ENCODE data around the gene VWA1.
"Not testable (repeated sequence)": the region's sequence is repeated elsewhere in the genome, so short reads cannot be mapped to it uniquely, and the experiment has no call there.

The VWA1 gene

GRCh38 chr1:1437033-1437903 lies 1.8 kb downstream of the VWA1 start:
- no peak for DNase-seq (ENCODE audit: low read depth)

GRCh38 chr1:1437904-1438376 lies 2.5 kb downstream of the VWA1 start:
- DNase-seq (ENCODE audit: low read depth), result peak; percentile 47

GRCh38 chr1:1438531-1439381 lies 3.3 kb downstream of the VWA1 start:
- no peak for DNase-seq (ENCODE audit: low read depth)

- DNase-seq (ENCODE audit: low read depth), result no peak
Observed at GRCh38 chr1:1439546-1440261, 4.2 kb downstream of the VWA1 start.

GRCh38 chr1:1440262-1441001 lies 4.9 kb downstream of the VWA1 start:
- DNase-seq (ENCODE audit: low read depth), result no peak

GRCh38 chr1:1441002-1441888 lies 5.8 kb downstream of the VWA1 start:
- DNase-seq (ENCODE audit: low read depth), result peak; percentile 42

- DNase-seq (ENCODE audit: low read depth), result no peak
Observed at GRCh38 chr1:1442069-1442770, 6.7 kb downstream of the VWA1 start.

- DNase-seq (ENCODE audit: low read depth), result not testable (repeated sequence)
Observed at GRCh38 chr1:1446631-1447030, 11.1 kb downstream of the VWA1 start.

- no peak for DNase-seq (ENCODE audit: low read depth)
Observed at GRCh38 chr1:1449099-1449739, 13.7 kb downstream of the VWA1 start, which contains the start of gene ATAD3C. Gene ATAD3C (plus strand): TSS chr1:1449689. CDS start chr1:1450684, 995 bp downstream.

GRCh38 chr1:1450616-1451015 lies 15.1 kb downstream of the VWA1 start:
- not testable (repeated sequence) for DNase-seq (ENCODE audit: low read depth)

GRCh38 chr1:1451696-1452364 lies 16.3 kb downstream of the VWA1 start:
- no peak for DNase-seq (ENCODE audit: low read depth)

- not testable (repeated sequence) for DNase-seq (ENCODE audit: low read depth)
Observed at GRCh38 chr1:1452365-1452739, 16.9 kb downstream of the VWA1 start.

- DNase-seq (ENCODE audit: low read depth), result no peak
Observed at GRCh38 chr1:1452882-1453281, 17.4 kb downstream of the VWA1 start.

GRCh38 chr1:1454286-1455056 lies 19.0 kb downstream of the VWA1 start:
- not testable (repeated sequence) for DNase-seq (ENCODE audit: low read depth)

GRCh38 chr1:1455366-1455884 lies 19.9 kb downstream of the VWA1 start:
- DNase-seq (ENCODE audit: low read depth), result no peak

GRCh38 chr1:1455934-1456333 lies 20.4 kb downstream of the VWA1 start:
- not testable (repeated sequence) for DNase-seq (ENCODE audit: low read depth)

GRCh38 chr1:1456683-1457255 lies 21.3 kb downstream of the VWA1 start:
- not testable (repeated sequence) for DNase-seq (ENCODE audit: low read depth)

Measured in ELR (cell line).